Measurements from ENCODE around the gene MBL2. TPM values are rescaled to one million over a fixed set of nuclear protein-coding genes. Genes with fewer than 3 reads are reported as not detected.

Gene MBL2
- total RNA-seq, 1 experiment from 2014 or later = not detected

DNA sequence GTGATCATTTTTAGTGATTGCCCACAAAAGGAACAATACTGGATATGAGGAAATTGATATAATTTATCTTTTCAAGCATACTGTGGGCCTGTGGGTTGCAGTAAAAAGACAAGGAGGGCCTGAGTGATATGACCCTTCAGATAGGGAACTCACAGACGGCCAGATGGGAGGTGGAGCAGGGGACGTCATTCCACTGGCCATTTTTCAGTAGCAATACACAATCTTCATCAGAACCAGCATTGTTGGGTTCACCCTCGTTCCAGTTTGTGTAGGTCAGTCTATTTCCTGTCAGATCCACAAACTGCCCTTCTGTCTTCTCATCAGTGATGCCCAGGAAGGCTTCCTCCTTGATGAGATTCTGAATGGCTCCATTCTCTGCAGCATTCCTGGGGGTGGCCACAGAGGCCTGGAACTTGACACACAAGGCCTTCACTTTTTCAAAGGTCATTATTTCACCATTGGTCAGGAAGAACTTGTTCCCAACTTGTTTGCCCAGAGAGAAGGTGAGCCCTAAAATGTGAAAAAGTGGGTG is 4.5 kb downstream of the MBL2 start:
- no peak overlapping the region for H2AFZ ChIP-seq
- ChIA-PET POLR2A (ENCODE audit: unreplicated experiment) (no interaction called here), CTCF (no interaction called here)
- intact Hi-C loops (cut with micrococcal nuclease; ENCODE audit: unreplicated experiment) = no loop called here
- no peaks in the 10 kb centered on the region for H3K79me2 ChIP-seq (ENCODE audit: low read depth)
- no peaks in the 10 kb centered on the region for H3K9me3 ChIP-seq (ENCODE audit: insufficient read depth, low read depth)
- no TSS peak for BruUV-seq (replicated peaks)
- no peak overlapping the region for H3K4me2 ChIP-seq
- H3K27ac ChIP-seq = no peak overlapping the region
- no peak for DNase-seq
- TF ChIP-seq, protein P1, sequence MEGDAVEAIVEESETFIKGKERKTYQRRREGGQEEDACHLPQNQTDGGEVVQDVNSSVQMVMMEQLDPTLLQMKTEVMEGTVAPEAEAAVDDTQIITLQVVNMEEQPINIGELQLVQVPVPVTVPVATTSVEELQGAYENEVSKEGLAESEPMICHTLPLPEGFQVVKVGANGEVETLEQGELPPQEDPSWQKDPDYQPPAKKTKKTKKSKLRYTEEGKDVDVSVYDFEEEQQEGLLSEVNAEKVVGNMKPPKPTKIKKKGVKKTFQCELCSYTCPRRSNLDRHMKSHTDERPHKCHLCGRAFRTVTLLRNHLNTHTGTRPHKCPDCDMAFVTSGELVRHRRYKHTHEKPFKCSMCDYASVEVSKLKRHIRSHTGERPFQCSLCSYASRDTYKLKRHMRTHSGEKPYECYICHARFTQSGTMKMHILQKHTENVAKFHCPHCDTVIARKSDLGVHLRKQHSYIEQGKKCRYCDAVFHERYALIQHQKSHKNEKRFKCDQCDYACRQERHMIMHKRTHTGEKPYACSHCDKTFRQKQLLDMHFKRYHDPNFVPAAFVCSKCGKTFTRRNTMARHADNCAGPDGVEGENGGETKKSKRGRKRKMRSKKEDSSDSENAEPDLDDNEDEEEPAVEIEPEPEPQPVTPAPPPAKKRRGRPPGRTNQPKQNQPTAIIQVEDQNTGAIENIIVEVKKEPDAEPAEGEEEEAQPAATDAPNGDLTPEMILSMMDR (conservative IDR thresholded peaks at IDR 0.05) = no peak
- no peak for TF ChIP-seq EZH2 (IDR thresholded peaks at IDR 0.05; ENCODE audit: low read depth)
- H3K9me2 ChIP-seq (ENCODE audit: insufficient read depth) = 0 out of 2 replicates have a peak, but pooled peaks cover 5% of the 10 kb centered on the region
- H3F3A ChIP-seq (ENCODE audit: insufficient read depth, low read depth) = no peaks in the 10 kb centered on the region
- peaks cover 17% of the 10 kb centered on the region for H3K4me1 ChIP-seq (replicated peaks; ENCODE audit: insufficient read depth)
- H3K27me3 ChIP-seq (ENCODE audit: insufficient read depth, low read depth) = no peaks in the 10 kb centered on the region
- H4K20me1 ChIP-seq (ENCODE audit: insufficient read depth) = no peaks in the 10 kb centered on the region
- no peak overlapping the region for H3K4me3 ChIP-seq
- no peaks in the 10 kb centered on the region for H3K36me3 ChIP-seq (ENCODE audit: low read depth)

DNA sequence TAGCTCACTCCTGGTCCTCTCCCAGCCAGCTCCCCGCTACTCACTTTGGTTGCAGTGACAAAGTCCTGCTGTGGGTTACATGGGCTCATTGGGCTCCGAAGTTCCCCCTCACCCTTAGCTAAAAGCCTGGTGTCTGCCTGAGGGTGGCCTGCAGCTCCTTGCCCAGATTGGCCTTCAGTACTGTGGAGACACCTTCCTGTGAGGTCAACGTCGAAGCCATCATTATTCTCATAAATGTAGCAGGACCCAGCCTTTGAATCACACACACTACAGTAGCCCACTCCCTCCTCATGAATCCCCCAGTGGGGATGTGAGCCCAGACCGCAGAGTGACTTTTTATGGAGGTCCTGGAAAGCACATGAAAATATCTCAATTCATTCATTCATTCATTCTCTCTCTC is 10.5 kb downstream of the MBL2 start:
- H3K27ac ChIP-seq = no peak overlapping the region
- no peaks in the 10 kb centered on the region for H3K79me2 ChIP-seq (ENCODE audit: low read depth)
- DNase-seq = no peak
- CTCF ChIA-PET = no interaction called here
- POLR2A ChIA-PET (ENCODE audit: unreplicated experiment) = no interaction called here
- no peaks in the 10 kb centered on the region for H3F3A ChIP-seq (ENCODE audit: insufficient read depth, low read depth)
- H3K9me3 ChIP-seq (ENCODE audit: insufficient read depth, low read depth) = no peaks in the 10 kb centered on the region
- no peak overlapping the region for H3K4me3 ChIP-seq
- no TSS peak for BruUV-seq (replicated peaks)
- TF ChIP-seq, protein P1 (conservative IDR thresholded peaks at IDR 0.05) = no peak
- TF ChIP-seq EZH2 (IDR thresholded peaks at IDR 0.05; ENCODE audit: low read depth) = no peak
- H3K4me1 ChIP-seq (replicated peaks; ENCODE audit: insufficient read depth) = no peaks in the 10 kb centered on the region
- intact Hi-C loops (cut with micrococcal nuclease; ENCODE audit: unreplicated experiment) = no loop called here
- H3K4me2 ChIP-seq = no peak overlapping the region
- H4K20me1 ChIP-seq (ENCODE audit: insufficient read depth) = no peaks in the 10 kb centered on the region
- no peak overlapping the region for H2AFZ ChIP-seq
- H3K9me2 ChIP-seq (ENCODE audit: insufficient read depth) = peaks cover 5% of the 10 kb centered on the region; the same call in 1 of the 2 replicates
- H3K36me3 ChIP-seq (ENCODE audit: low read depth) = no peaks in the 10 kb centered on the region
- H3K27me3 ChIP-seq (ENCODE audit: insufficient read depth, low read depth) = no peaks in the 10 kb centered on the region

DNA sequence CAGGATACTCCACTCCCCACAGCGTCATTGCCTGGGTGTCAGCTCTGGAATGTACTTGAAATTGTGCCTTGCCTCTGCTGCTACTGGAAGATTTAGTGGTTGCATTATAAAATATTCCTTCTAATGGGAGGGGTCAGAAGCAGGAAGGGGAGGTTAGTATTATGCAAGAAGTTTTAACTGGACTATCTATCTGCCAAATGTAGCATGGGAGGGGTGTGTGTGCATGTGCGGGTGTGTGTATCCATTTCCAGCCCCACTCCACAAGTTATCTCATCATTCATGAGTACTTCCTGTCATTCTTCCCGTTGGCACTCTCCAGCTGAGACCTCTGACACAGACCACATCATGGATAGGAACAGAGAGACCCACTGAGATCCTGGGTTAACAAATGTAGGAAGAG is 13.4 kb downstream of the MBL2 start:
- Histone ChIP-seq H4K20me1 (ENCODE audit: insufficient read depth) (no peaks in the 10 kb centered on the region), H3K4me1 (replicated peaks; ENCODE audit: insufficient read depth) (no peaks in the 10 kb centered on the region), H2AFZ (no peak overlapping the region), H3K9me2 (ENCODE audit: insufficient read depth) (peaks cover 5% of the 10 kb centered on the region; the same call in 1 of the 2 replicates), H3K9me3 (ENCODE audit: insufficient read depth, low read depth) (no peaks in the 10 kb centered on the region), H3K27me3 (ENCODE audit: insufficient read depth, low read depth) (no peaks in the 10 kb centered on the region), H3K27ac (no peak overlapping the region), H3K79me2 (ENCODE audit: low read depth) (no peaks in the 10 kb centered on the region), H3K36me3 (ENCODE audit: low read depth) (no peaks in the 10 kb centered on the region), H3F3A (ENCODE audit: insufficient read depth, low read depth) (no peaks in the 10 kb centered on the region), H3K4me2 (no peak overlapping the region), H3K4me3 (no peak overlapping the region)
- BruUV-seq (replicated peaks) = no TSS peak
- POLR2A ChIA-PET (ENCODE audit: unreplicated experiment) = no interaction called here
- DNase-seq = no peak
- intact Hi-C loops (cut with micrococcal nuclease; ENCODE audit: unreplicated experiment) = no loop called here
- CTCF ChIA-PET = no interaction called here
- TF ChIP-seq EZH2 (IDR thresholded peaks at IDR 0.05; ENCODE audit: low read depth) = no peak
- TF ChIP-seq, protein P1 (conservative IDR thresholded peaks at IDR 0.05) = no peak
